SHP77 (cell line): ENCODE results near the gene SFT2D3.

Experiments used
- DNase-seq, 2 experiments: peaks; one replicate each; lab custom pipeline; 2025; lab: John Stamatoyannopoulos, UW

SFT2D3 gene

GRCh38 chr2:127709336-127709735 lies 8.0 kb downstream of the SFT2D3 start:
- no peak for DNase-seq

- DNase-seq = no peak
Observed at GRCh38 chr2:127712999-127713398, 11.7 kb downstream of the SFT2D3 start.

- no peak for DNase-seq
Observed at GRCh38 chr2:127713562-127713961, 12.3 kb downstream of the SFT2D3 start.

- DNase-seq = no peak
Observed at GRCh38 chr2:127715778-127716449, 14.6 kb downstream of the SFT2D3 start.

GRCh38 chr2:127718271-127718670 lies 17.0 kb downstream of the SFT2D3 start:
- DNase-seq = no peak

GRCh38 chr2:127719301-127720218 lies 18.3 kb downstream of the SFT2D3 start:
- no peak for DNase-seq

GRCh38 chr2:127721311-127721977 lies 20.1 kb downstream of the SFT2D3 start:
- DNase-seq = no peak

- DNase-seq = no peak
Observed at GRCh38 chr2:127721978-127722355, 20.7 kb downstream of the SFT2D3 start.

GRCh38 chr2:127722807-127723206 lies 21.5 kb downstream of the SFT2D3 start:
- no peak for DNase-seq

GRCh38 chr2:127726158-127726880 lies 25.0 kb downstream of the SFT2D3 start:
- DNase-seq = no peak

- no peak for DNase-seq
Observed at GRCh38 chr2:127733113-127733815, 32.0 kb downstream of the SFT2D3 start.

- no peak for DNase-seq
Observed at GRCh38 chr2:127733816-127734537, 32.7 kb downstream of the SFT2D3 start.

GRCh38 chr2:127735044-127735443 lies 33.7 kb downstream of the SFT2D3 start:
- no peak for DNase-seq

- DNase-seq = no peak
Observed at GRCh38 chr2:127735537-127736399, 34.5 kb downstream of the SFT2D3 start.

GRCh38 chr2:127737892-127738291 lies 36.6 kb downstream of the SFT2D3 start:
- DNase-seq = no peak

GRCh38 chr2:127739800-127740199 lies 38.5 kb downstream of the SFT2D3 start:
- no peak for DNase-seq

- no peak for DNase-seq
Observed at GRCh38 chr2:127740665-127741288, 39.5 kb downstream of the SFT2D3 start.

GRCh38 chr2:127743477-127744026 lies 42.3 kb downstream of the SFT2D3 start:
- no peak for DNase-seq

- DNase-seq = no peak
Observed at GRCh38 chr2:127747621-127748020, 46.3 kb downstream of the SFT2D3 start.
